HG03039 (cell line): Measurements from ENCODE around the gene ZFAND3.

Experiments
- ATAC-seq: cut with Tn5 transposase; IDR thresholded peaks from one replicate; pipeline ENCODE4 v1.9.1; 2021; ENCODE audit warnings: mild to moderate bottlenecking, moderate library complexity; ENCODE audit not compliant: unreplicated experiment

ZFAND3 gene

DNA sequence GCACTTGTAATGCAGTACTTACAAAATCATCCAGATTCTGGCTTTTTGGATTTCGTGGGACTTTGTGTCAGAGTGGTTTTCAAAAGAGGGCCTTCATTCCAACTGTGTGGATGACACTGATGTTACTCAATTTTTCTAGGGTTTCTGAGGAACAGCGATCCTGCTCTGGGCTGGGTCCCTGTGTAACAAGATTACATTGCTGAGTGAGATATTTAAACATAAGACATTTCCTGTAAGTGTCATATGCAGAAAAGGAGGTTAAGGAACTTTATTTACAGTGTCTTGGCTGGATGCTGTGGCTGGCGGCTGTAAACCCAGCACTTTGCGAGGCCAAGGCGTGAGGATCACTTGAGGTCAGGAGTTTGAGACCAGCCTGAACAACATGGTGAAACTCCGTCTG lies 6.7 kb downstream of the ZFAND3 start:
- no peak for ATAC-seq

DNA sequence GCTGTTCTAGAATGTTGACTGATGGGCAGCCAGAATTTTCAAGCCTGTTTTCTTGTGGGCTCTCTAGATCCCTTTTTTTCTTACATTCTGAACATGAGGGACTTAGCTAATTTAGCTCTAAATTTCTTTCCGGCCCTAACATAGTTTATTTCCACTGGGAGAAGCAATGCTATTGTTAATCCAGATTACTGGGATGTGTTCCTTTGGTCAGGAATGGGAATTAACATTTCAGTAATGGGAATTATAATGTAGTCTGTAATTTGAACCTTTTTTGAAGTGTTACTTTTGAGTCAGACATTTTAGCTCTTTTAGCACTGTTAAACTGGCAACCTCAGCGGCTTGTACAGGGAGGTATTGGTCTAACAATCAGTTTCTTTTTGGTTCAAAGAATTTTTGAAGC lies 7.5 kb downstream of the ZFAND3 start:
- no peak for ATAC-seq

DNA sequence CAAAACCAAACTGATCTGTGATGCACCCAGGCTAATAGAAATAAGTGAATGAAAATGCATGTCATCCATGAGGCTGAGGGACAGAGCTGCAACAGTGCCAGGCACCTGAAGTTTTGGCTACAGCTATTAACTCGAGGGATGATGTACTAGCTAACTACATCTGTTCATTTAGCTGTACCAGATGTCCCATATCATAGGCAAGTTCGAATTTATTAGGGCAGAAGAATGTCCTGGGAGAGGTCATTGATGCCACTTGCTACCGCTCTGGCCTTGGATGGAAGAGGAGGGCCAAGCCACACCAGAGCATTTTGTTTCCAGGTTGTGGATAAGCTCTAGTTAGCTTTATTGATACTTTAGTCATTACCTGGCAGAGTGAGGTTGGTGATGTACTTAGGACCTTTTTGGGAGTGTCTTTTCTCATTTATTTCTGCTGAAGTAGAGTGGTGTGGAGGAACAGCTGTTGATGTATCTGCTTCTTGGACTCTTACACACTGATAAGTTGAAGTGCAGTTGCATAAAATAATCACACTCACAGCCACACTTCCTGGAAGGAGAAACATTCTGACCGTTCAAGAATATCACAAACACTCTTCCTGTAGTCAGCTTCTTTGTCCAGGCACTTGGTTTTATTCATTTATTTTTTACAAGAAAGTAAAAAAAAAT lies 8.2 kb downstream of the ZFAND3 start:
- no peak for ATAC-seq

DNA sequence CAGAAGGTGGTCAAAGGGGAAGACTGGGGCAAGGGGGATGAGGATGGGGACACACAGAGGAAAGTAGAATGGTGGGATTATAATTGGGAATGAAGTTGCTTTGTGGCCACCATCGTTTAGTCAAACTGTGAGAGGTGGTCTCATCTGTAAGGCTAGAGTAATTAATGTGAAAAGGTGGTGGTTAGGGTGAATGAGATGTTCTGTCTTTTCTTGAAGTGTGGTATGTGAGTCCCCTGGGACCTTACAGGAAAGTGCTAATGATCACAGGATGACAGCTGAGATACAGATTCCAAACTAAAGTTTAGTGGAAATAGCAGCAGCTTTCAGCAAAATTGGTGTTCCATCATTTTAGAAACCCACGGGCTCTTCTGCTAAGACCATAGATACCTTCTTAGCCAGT lies 10.7 kb downstream of the ZFAND3 start:
- no peak for ATAC-seq

DNA sequence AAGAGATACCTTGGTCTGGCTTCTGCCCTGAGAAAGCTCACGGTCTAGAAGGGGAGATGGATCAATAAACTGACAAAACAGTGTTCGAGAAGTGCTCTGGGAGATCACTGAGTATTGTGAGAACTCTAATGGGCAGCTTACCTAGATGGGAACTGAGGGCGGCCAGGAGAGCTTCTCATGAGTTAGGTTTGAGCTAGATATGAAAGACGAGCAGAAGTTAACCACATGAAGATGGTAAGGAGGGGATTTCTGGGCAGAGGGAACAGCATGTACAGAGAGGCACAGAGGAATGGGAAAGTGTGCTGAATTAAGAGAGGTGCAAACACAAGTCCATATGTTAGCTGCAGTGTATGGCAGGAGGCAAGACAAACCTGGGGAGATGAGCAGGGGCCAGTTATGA lies 11.9 kb downstream of the ZFAND3 start:
- ATAC-seq = no peak

DNA sequence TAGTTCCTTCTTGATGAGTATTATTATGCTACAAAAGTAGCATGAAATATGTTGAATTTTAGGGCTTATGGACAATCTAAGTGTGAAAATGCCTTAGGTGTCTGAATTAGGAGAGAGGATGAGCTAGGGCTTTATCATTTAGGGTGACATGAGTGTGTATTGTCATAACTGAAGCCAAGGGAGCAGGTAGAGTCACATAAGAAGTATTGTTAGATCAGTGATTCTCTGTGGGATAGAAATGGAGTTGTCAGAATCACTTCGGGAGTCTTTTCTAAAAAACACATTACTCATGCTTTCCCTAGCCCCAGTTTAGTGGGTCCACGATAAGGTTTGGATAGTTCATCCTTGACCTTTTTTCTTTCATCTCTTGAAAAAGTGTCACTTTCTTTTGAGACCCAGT lies 16.4 kb downstream of the ZFAND3 start:
- ATAC-seq = no peak

DNA sequence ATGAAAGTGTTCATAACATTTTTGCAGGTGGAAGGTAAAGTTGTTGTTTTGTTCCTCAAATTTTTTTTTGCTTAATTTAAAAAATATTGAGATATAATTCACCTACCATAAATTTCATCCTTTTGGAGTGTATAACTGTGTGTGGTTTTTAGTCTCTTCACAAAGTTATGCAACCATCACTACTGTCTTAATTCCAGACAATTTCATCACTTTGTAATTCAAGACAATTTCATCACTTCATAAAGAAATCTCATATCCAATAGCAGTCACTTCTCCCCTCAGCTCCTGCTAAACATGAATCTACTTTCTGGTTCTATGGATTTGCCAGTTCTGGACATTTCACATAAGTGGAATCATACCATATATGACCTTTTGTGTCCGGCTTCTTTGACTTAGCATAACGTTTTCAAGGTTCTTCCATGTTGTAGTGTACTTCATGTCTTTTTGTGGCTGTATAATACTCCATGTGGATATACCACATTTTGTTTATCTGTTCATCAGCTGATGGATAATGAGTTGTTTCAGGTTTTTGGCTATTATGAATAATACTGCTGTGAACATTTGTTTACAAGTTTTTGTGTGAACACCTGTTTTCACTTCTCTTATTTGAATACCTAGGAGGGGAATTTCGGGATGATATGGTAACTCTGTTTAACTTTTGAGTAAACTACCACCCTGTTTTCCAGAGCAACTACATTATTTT lies 18.8 kb downstream of the ZFAND3 start:
- no peak for ATAC-seq

DNA sequence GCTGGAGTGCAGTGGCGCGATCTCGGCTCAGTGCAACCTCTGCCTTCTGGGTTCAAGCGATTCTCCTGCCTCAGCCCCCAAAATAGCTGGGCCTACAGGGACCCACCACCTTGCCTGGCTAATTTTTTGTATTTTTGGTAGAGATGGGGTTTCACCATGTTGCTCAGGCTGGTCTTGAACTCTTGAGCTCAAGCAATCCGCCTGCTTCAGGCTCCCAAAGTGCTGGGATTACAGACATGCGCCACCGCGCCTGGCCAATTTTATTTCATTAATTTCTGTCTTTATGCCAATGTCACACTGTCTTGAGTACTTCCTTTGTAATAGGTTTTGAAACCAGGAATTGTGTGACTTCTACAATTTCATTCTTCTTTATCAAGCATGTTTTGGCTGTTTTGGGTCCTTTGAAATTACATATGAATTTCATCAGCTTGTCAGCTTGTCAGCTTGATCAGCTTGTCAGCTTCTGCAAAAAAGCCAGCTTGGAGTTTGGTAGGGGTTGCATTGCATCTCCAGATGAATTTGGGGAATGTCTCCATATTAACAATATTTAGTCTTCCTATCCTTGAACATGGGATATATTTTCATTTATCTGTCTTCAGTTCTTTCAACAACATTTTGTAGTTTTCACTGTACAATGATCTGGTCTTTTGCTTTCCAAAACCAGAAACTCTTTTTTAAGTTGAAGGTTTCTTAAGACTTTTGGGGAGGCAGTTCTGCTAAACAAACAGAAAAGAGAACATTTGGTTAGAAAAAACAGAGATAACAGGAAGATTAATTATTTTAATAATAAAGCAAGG lies 20.8 kb downstream of the ZFAND3 start:
- ATAC-seq = no peak

DNA sequence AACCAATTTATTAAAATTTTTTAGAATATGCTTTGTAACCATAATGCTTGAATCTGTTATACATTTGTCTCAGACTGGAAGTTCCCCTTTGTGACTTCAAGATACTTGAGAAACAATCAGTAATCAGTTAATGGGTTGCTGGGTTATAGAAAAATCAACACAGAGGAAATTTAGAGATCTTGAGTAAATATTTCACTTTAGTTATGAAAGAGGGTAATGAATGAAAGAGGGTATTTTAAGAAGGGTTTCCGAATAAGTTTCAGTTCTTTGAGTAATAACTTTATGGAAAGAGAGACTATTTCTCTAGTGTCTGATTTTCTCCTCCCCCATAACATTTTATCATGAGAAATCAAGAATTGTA lies 21.4 kb downstream of the ZFAND3 start:
- no peak for ATAC-seq

DNA sequence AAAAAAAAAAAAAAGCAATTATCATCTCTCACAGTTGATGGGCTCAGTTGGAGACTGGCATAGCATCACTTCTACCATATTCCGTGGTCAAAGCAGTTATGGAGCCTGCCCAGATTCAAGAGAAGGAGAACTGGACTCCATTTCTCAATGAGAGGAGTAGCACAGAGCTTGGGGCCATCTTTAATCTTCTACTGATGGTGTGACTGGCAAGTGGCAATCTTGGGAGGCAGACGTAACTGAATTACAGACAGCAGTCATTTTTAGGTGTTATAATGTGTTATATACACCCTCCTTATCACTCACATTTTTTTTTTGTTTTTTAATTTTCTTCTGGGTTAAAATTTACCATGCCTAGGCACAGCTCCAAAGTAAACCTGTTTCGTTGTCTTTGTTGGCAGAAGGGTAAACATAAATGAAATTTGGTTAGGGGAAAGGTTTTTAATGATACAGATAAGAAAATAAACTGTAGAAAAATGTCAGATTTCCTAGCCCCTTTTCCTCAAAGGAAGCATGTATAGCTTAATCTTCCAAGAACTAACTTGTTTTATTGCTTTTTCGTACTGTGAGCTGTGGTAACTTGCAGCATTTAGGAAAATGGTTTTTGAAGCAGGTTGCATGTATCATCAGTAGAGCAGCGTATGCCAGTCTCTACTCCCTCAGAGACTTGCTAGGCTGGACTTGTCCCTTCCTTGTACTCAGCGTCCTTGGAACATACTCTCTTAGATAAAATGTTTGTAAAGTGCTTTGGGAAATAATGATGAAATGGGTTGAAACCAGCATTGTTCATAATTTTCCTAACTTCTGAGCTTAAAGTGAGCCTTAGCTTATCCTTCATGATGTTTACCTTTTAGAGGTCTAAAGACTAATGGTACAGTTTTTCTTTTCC lies 25.7 kb downstream of the ZFAND3 start:
- no peak for ATAC-seq

DNA sequence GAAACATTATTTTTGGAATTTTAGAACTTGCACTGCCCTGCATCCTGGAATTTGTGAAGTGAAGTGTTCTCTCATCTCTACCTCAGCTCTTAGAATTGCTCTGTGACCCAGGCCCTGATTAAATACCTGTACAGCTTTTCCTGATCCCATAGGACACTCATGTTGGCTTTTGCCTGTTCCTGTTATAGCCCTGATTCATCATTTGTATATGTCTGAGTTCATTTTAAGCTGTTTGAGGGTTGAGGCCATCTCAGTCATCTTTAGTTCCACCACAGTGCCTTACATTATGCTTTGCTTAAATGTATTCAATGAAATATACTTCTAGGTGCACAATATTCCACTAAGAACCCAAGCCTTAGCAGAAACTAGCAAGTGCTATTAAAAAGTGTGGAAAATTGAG lies 26.4 kb downstream of the ZFAND3 start:
- ATAC-seq = no peak

DNA sequence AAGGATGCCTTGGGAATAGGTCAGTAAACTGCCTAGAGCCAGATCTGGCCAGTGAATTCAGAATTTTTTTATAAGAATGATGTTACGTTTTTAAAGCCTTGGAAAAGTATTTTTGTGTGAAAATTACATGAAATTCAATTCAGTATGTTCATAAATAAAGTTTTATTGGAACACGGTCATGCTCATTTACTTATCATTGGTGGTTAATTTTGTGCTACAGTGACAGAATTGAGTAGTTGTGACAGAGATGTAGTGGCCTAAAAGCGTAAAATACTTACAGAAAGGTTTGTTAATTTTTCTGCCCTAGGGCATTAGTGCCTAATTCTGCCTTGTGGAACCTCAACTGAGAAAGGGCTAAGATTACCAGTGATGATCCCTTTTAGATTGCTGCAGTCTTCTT lies 28.2 kb downstream of the ZFAND3 start:
- ATAC-seq = no peak

DNA sequence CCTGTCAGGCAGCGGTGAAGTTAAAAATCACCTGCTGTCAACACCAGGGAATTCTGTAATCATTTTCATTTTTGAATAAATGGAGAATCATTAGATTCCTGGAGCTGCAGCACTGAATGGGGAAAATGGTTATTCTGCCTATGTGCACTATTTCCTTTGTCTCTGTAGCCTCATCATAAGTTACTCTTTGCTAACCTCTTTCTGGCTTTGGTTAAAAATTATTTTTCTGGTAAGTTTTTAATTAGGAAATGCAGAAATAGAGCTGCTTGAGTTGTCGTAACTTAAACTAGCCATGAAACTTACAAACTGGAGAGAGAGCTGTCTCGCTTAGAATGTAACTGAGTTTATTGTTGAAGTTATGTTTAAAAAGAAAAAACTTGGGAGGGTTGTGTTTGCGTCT lies 28.8 kb downstream of the ZFAND3 start:
- ATAC-seq = no peak

DNA sequence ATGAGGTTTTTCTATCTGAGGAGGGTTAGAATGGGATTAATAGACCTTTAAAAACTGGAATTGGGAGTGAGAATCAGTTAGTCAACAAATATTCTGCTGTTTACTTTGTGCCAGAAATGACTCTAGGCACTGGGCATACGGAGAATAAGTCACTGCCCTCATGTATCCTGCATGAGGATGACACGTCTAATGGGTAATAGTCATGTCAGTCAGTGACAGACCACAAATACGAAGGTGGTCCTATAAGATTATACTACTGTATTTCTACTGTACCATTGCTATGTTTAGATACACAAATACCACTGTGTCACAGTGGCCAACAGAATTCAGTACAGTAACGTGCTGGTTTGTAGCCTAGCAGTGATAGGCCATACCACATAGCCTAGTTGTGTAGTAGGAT lies 30.7 kb downstream of the ZFAND3 start:
- ATAC-seq = no peak

DNA sequence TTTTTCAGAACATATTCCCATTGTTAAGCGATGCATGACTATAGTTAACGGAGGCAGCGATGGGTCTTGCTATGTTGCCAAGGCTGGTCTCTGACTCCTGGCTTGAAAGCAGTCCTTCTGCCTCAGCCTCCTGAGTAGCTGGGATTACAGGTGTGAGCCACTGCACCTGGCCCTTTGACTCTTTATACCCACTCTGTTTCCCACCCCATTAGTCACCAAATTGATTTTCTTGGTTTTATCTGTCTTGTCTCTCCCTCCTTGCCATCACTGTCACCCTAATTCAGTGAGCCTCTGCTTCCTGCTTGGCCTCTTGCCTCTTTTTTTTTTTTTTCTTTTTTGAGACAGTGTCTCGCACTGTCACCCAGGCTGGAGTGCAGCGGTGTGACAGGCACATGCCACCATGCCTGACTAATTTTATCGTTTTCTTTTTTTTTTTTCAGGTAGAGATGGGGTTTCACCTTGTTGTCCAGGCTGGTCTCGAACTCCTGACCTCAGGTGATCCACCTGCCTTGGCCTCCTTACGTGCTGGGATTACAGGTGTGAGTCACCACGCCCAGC lies 31.3 kb downstream of the ZFAND3 start:
- ATAC-seq = no peak

DNA sequence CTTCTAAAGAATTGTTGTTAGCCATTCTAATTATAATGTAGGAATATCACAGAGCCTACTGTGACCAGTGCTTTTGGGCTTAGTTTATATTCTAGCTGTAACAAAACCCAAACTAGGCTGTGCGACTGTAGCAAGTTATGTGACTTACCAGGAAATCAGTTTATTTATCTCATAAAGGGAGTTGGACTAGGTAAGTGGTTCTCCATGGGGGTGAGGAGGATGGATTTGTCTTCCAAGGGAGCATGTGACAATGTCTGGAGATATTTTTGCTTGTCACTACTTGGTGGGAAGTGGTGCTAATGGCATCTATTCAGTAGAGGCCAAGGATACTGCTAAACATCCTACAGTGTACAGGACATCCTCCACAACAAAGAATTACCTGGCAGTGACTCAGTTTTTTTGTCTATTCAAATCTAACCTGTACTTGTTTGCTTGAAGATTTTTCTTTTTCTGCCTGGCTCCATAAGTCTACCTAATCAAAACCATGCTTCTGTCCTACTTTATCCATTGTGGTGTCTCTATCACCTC lies 32.5 kb downstream of the ZFAND3 start:
- no peak for ATAC-seq

DNA sequence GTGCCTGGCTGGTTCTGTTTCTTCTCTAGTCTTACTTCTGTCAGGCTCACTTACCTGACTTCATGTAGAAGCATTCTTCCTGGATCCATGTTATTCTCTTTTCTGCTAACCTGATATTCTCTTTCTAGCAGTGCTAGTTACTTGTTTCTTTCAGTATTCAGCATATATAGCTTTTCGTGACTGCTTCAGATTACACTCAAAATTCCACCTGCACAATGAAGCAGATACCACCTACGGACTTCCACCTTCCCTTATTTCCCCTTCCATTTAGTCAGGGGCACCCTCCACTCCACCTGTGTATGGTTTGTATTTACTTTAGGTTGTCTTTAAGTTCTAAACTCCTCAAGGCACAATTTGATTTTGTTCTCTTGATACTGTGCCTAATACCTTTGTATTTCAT lies 36.8 kb downstream of the ZFAND3 start:
- ATAC-seq = no peak

DNA sequence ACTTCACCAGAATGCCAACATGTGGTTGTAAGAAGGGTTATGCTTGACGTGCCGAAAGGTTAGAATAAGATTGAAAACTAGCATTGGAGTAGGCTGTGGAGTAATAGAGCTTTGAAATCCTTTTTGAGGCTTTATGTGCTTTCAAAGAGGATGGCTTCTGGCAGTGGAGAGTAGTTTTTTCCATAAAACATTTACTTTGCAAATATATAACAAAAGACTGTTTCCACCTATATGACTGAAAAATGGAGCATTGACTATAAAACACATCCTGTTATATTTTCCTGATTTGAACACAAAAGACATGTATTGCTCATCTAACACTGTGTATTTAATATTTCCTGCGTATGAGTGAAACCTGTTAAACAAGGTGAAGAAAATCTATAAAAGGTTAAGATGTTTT lies 38.8 kb downstream of the ZFAND3 start:
- ATAC-seq = no peak

DNA sequence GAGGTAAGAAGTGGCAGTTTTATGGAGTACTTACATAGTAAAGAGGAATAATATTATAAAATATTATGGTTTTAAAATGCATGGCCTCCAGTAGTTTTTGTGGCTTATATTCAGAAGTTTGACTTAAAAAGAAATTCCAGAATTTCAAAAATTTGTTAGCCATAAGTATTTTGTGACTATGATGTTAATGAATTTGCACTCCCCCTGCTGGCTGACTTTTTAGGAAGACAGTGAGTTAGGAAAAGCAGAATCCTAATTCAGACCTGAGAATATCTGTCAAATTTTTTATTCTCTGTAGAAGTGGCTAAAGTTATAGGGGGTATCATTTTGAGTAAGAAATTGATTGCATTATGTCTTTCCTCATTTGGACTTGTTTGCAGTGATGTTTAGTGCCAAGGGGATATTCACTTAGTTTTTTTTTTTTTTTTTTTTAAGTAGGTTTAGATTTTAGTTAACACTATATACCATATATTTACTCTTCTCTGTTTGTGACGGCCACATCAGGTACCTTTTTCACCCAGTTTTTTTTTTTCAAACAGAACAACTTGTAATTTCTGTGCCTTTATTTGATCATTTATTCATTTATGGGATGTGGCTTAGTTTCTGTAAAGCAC lies 40.8 kb downstream of the ZFAND3 start:
- no peak for ATAC-seq

DNA sequence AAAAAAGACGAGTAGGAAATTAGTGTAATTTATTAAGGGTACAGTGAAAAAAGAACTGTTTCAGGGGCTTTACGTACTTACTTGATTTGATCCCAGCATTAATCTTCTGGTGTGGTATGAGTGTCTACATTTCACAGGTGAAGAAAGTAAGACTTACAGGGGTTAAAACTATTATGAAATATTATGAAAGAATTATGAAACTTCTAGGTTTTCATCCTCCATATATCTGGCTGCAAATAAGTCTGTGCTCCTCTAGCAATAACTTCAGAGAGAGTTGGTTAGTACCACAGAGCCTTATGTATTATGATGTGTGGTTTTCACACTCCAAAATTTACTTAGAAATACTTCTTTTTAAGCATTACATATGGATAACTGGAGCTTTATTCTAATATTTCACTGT lies 41.9 kb downstream of the ZFAND3 start:
- no peak for ATAC-seq
